ENCODE measurements around the gene ZCCHC13. TPM values are rescaled to one million over a fixed set of nuclear protein-coding genes. Genes with fewer than 3 reads are reported as not detected.
"Not testable (repeated sequence)": the region's sequence is repeated elsewhere in the genome, so short reads cannot be mapped to it uniquely, and the experiment has no call there.

ZCCHC13 gene
- total RNA-seq: not detected
- polyA plus RNA-seq: not detected
- long read RNA-seq, donor 1: 0 reads
- long read RNA-seq, donor 2: 0 reads
- long read RNA-seq, donor 3: 0 reads
- long read RNA-seq, donor 4: 0 reads
- long read RNA-seq, donor 5: 0 reads
- long read RNA-seq, donor 6: 0 reads
- long read RNA-seq, donor 7: 0 reads
- long read RNA-seq, donor 8: 0 reads
- long read RNA-seq, donor 9: 0 reads
- long read RNA-seq, donor 10: 0 reads

DNA sequence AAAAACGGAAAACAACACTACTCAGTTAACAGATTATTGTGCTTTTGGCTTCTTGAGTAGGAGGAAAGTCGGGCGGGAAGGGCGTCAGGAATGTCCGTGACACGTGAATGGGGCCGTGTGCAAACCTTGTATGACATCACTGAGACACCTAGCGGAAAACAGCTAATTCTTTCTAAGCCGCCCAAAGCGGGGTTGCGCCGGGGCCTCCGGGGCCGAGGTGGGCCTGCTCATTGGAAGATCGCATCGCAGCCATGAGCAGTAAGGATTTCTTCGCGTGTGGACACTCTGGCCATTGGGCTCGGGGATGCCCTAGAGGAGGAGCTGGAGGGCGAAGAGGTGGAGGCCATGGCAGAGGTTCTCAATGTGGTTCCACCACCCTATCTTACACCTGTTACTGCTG lies at the start of gene ZCCHC13:
TSS of gene ZCCHC13 (plus strand) at position 165 of the 400 bp plus-strand sequence. CDS start at position 252, 87 bp downstream.
- Histone ChIP-seq H3K4me3 (no peak within 1 kb of the TSS), H3K4me1 (replicated peaks in 1 of 2) (no peaks in the 10 kb centered on the region), H3K9me3 (replicated peaks in 1 of 3) (no peaks in the 10 kb centered on the region), H3K27ac (no peak within 1 kb of the TSS), H3K27me3 (no peaks in the 10 kb centered on the region), H3K36me3 (replicated peaks in 1 of 2) (no peaks in the 10 kb centered on the region)
- DNase-seq: no peak
- intact Hi-C loops (cut with DNase I): no loop called here
- 80 to 96% (median 88%) methylated on average over 6 to 20 of the region's 20 CpGs for WGBS, 4 donors
- TF ChIP-seq, protein P1, sequence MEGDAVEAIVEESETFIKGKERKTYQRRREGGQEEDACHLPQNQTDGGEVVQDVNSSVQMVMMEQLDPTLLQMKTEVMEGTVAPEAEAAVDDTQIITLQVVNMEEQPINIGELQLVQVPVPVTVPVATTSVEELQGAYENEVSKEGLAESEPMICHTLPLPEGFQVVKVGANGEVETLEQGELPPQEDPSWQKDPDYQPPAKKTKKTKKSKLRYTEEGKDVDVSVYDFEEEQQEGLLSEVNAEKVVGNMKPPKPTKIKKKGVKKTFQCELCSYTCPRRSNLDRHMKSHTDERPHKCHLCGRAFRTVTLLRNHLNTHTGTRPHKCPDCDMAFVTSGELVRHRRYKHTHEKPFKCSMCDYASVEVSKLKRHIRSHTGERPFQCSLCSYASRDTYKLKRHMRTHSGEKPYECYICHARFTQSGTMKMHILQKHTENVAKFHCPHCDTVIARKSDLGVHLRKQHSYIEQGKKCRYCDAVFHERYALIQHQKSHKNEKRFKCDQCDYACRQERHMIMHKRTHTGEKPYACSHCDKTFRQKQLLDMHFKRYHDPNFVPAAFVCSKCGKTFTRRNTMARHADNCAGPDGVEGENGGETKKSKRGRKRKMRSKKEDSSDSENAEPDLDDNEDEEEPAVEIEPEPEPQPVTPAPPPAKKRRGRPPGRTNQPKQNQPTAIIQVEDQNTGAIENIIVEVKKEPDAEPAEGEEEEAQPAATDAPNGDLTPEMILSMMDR (IDR thresholded peaks at IDR 0.05): no peak
- no peak for TF ChIP-seq POLR2A (IDR thresholded peaks at IDR 0.05)

DNA sequence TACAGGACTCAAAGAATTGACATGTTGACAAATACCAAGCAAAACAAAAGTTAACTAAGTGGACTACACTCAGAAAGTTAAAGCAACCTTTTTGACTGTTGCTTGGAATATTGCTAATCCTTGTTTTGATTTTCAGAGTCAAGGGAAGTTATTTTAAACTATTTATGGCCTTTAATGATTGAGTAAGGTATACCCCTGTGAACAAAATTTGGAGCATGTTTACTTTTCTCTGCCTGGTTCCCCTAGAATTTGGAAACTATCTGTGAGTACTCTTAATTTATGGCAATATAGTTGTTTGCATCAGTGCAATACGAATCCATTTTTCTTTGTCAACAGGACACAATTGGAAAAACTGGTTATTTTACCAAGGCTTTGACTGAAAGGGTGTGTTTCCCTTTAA lies 45.9 kb upstream of the ZCCHC13 start:
- H3K36me3 ChIP-seq (replicated peaks in 1 of 2): peaks cover 0 to 11% of the 10 kb centered on the region in 2 donors

DNA sequence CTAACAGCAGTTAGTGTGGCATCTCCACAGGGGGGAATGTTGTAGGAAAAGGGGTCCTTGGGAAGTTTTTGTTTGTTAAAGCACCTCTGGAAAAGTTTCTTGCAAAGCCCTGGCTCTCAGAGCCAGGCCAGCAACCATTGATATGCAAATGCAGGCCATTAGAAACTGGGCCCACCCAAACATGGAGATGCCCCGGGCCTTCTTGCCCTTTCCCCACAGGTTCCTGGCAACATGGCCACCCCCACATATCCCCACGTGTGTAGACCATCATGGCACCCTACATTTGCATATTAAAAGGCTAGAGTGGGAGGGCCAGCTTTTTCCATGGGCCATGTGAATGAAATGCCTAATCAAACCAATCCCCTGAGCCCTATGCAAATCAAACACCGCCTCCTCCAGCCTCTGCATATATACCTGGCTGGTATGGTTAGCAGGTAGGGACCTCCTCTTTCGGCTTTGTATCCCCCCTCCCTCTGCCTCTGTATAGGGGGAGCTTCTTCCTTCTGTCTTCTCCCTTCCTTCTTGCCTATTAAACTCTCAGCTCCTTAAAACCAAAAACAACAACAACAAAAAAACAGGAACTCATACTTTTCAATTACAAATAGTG lies 44.0 kb upstream of the ZCCHC13 start:
- Histone ChIP-seq H3K9me3 (replicated peaks in 1 of 3) (no peaks in the 10 kb centered on the region), H3K4me3 (no peak overlapping the region), H3K27me3 (no peaks in the 10 kb centered on the region), H3K27ac (no peak overlapping the region), H3K36me3 (replicated peaks in 1 of 2) (peaks cover 0 to 11% of the 10 kb centered on the region in 2 donors), H3K4me1 (replicated peaks in 1 of 2) (no peaks in the 10 kb centered on the region)
- WGBS, 4 donors: 43 to 88% (median 71%) methylated on average over 2 to 4 of the region's 4 CpGs
- TF ChIP-seq, protein P1 (IDR thresholded peaks at IDR 0.05): no peak
- no peak for TF ChIP-seq POLR2A (IDR thresholded peaks at IDR 0.05)
- no peak for DNase-seq
- intact Hi-C loops (cut with DNase I): no loop called here

More for the DNA sequence above, 45.9 kb upstream of the ZCCHC13 start:
- H3K9me3 ChIP-seq (replicated peaks in 1 of 3); DNase-seq; H3K4me1 ChIP-seq (replicated peaks in 1 of 2); H3K4me3 ChIP-seq; intact Hi-C loops (cut with DNase I); H3K27ac ChIP-seq; H3K27me3 ChIP-seq: not testable (repeated sequence)
- 80 to 100% (median 91%) methylated on average over 1 of the region's 1 CpG for WGBS, 4 donors

DNA sequence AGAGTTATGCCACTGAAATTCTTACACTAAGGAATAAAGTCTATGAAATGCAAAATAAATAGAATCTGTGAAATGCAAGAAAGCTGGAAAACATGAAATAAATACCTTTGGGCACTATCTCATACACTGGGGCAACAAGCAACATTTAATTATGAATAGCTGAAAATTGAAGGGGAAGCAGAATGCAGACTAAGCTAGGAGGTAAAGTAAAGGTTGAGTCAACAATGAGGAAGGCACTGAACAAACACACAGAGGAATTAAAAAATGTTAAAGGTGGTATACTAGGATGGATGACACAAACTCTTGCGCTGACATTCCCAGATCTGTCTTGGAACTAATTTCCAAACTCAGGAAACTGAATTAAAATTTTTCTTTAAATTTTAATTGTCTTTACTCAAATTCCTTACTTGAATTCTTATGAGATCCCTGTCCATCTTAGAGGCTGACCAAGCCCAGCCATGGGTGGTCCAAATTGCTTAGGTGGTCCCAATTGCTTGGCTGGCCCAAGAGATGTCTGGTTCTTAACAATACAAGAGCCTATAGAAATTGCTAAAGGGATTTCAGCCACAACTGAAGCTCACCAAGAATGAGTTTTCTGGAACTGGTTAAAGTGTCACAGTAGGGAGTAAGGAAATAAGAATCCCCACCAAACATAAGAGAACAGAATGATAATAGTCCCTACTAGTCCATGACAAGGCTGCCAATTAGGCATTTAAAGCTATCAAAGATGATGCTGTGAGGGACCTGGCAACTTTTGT lies 41.3 kb upstream of the ZCCHC13 start:
- intact Hi-C loops (cut with DNase I): no loop called here
- no peaks in the 10 kb centered on the region for H3K4me1 ChIP-seq (replicated peaks in 1 of 2)
- 75 to 100% (median 92%) methylated on average over 1 of the region's 1 CpG for WGBS, 4 donors

More for the DNA sequence above, 41.3 kb upstream of the ZCCHC13 start:
- no peak for TF ChIP-seq POLR2A (IDR thresholded peaks at IDR 0.05)
- TF ChIP-seq, protein P1 (IDR thresholded peaks at IDR 0.05): no peak
- no peaks in the 10 kb centered on the region for H3K9me3 ChIP-seq (replicated peaks in 1 of 3)
- no peak overlapping the region for H3K4me3 ChIP-seq
- no peak for DNase-seq
- H3K36me3 ChIP-seq (replicated peaks in 1 of 2): peaks cover 0 to 11% of the 10 kb centered on the region in 2 donors
- no peak overlapping the region for H3K27ac ChIP-seq
- no peaks in the 10 kb centered on the region for H3K27me3 ChIP-seq

All from adrenal gland (tissue), 19 donors.